K562 (cell line): ENCODE data around the gene L3HYPDH. TPM values are rescaled to one million over a fixed set of nuclear protein-coding genes. Genes with fewer than 3 reads are reported as not detected.

Experiments
- ATAC-seq: fragments of 200-7000 bp; cut with Tn5 transposase; 3 replicates; pipeline ENCODE4 v1.9.1; 2020; ENCODE audit warnings: moderate library complexity
- BruUV-seq: library from RNA; stranded (reverse); fragments of 400-500 nt; replicated peaks from 2 replicates; lab custom pipeline; 2021; lab: Mats Ljungman, UMichigan
- CTCF ChIA-PET: fragments of 300-600 bp; formaldehyde crosslinking; extraction: SDS; loops from one replicate; lab custom pipeline; 2021; ENCODE audit warnings: low intra/inter-chr PET ratio; lab: Yijun Ruan, JAX
- POLR2A ChIA-PET: fragments of 300-600, 350-650 bp; sonication (Branson Sonifier 250); formaldehyde crosslinking; extraction: SDS; loops from one replicate; lab custom pipeline; 2021; ENCODE audit warnings: antibody characterized with exemption, inconsistent platforms; lab: Yijun Ruan, JAX
- DNase-seq, 4 experiments: peaks; one replicate each; pipeline versions ENCODE4 v3.0.0 to v3.0.0-alpha.2; 2011 to 2018; ENCODE audit warnings: low spot score in 3 of 4, mixed read lengths in 3 of 4; ENCODE audit errors: extremely low read depth in 1 of 4
- FAIRE-seq: peaks from 2 replicates; lab custom pipeline; 2011; peaks lifted over from hg19 to GRCh38; lab: Jason Lieb, UNC
- H2AFZ ChIP-seq: 2 replicates; pipeline ENCODE4 v1.6.0; 2011; ENCODE audit warnings: low read depth, low read length, control low read depth, inconsistent platforms
- H3K27ac ChIP-seq: fragments of 200-600 bp; 3 replicates; pipeline ENCODE4 v1.8.0; 2011; ENCODE audit warnings: low read depth, mild to moderate bottlenecking, control low read depth, inconsistent platforms, low read length, moderate library complexity, mixed read lengths; ENCODE audit errors: extremely low read depth
- H3K27me3 ChIP-seq, 2 experiments: fragments of 300-600 bp in 1 of 2; 2 replicates in 1 of 2; 3 replicates in 1 of 2; pipeline versions ENCODE4 v1.6.0 to v1.8.0; 2011; ENCODE audit warnings: inconsistent platforms in 2 of 2, low read length in 2 of 2, mild to moderate bottlenecking in 1 of 2, mixed read lengths in 1 of 2, moderate library complexity in 1 of 2; ENCODE audit not compliant: control insufficient read depth in 2 of 2, insufficient read depth in 2 of 2
- H3K36me3 ChIP-seq: fragments of 300-600 bp; 3 replicates; pipeline ENCODE4 v1.8.0; 2011; ENCODE audit warnings: mild to moderate bottlenecking, low read length, inconsistent platforms; ENCODE audit not compliant: control insufficient read depth, insufficient read depth
- H3K4me1 ChIP-seq, 2 experiments: fragments of 200-600 bp in 1 of 2; replicated peaks in 1 of 2; 2 replicates in 1 of 2; 3 replicates in 1 of 2; pipeline versions ENCODE4 v1.5.1 to v1.8.0; 2011; ENCODE audit warnings: inconsistent platforms in 2 of 2, low read length in 2 of 2, mild to moderate bottlenecking in 1 of 2, mixed read lengths in 1 of 2, moderate library complexity in 1 of 2; ENCODE audit not compliant: control insufficient read depth in 2 of 2, insufficient read depth in 2 of 2
- H3K4me2 ChIP-seq: 2 replicates; pipeline ENCODE4 v1.6.1; 2011; ENCODE audit warnings: low read length, control low read depth, inconsistent platforms, mixed read lengths; ENCODE audit not compliant: insufficient read depth
- H3K4me3 ChIP-seq: fragments of 200-600 bp; sonication (generic), shearing (Covaris generic); 2 replicates; pipeline ENCODE4 v1.5.1; 2016; ENCODE audit warnings: control low read depth, inconsistent platforms
- H3K79me2 ChIP-seq: fragments of 200-600 bp; 3 replicates; pipeline ENCODE4 v1.8.0; 2011; ENCODE audit warnings: low read length, inconsistent platforms; ENCODE audit not compliant: control insufficient read depth, insufficient read depth
- H3K9ac ChIP-seq, 2 experiments: 2 replicates each; pipeline versions ENCODE4 v1.6.0 to v1.6.1; 2011; ENCODE audit warnings: low read depth in 2 of 2, low read length in 2 of 2, control low read depth in 1 of 2, inconsistent platforms in 1 of 2, mild to moderate bottlenecking in 1 of 2, mixed read lengths in 1 of 2; ENCODE audit not compliant: insufficient read depth in 1 of 2
- H3K9me1 ChIP-seq: one replicate; pipeline ENCODE4 v1.6.0; 2011; ENCODE audit warnings: inconsistent platforms, mild to moderate bottlenecking, low read length, moderate library complexity; ENCODE audit not compliant: control insufficient read depth, insufficient read depth
- H3K9me3 ChIP-seq: replicated peaks from 2 replicates; pipeline ENCODE4 v1.5.1; 2011; ENCODE audit warnings: low read depth, low read length, inconsistent platforms; ENCODE audit not compliant: control insufficient read depth, insufficient read depth
- H4K20me1 ChIP-seq: replicated peaks from 2 replicates; pipeline ENCODE4 v1.6.1; 2011; ENCODE audit warnings: low read length, inconsistent platforms, mixed read lengths; ENCODE audit not compliant: control insufficient read depth, insufficient read depth
- ELF1 ChIP-seq: fragments of 200-800 bp; sonication (Bioruptor generic); IDR thresholded peaks from 2 replicates; pipeline ENCODE4 v1.6.1; 2016; ENCODE audit warnings: missing genetic modification characterization, missing compliant biosample characterization
- FIP1L1 ChIP-seq: fragments of 200-400 bp; formaldehyde crosslinking; IDR thresholded peaks from 2 replicates; pipeline ENCODE4 v1.6.1; 2018; ENCODE audit warnings: mild to moderate bottlenecking, low read depth, low read length; ENCODE audit not compliant: poor library complexity, severe bottlenecking
- FOXK2 ChIP-seq, 2 experiments: fragments of 450-650 bp; IDR thresholded peaks in 1 of 2; conservative IDR thresholded peaks in 1 of 2; 2 replicates each; pipeline ENCODE4 v1.6.1; 2016; ENCODE audit warnings: low read depth in 2 of 2, mild to moderate bottlenecking in 1 of 2
- GABPA ChIP-seq: fragments of 200-800 bp; sonication (Bioruptor generic); conservative IDR thresholded peaks from 2 replicates; pipeline ENCODE4 v1.6.1; 2016; ENCODE audit warnings: low read depth, missing genetic modification characterization, missing compliant biosample characterization
- HBP1 ChIP-seq: fragments of 450-650 bp; formaldehyde crosslinking; IDR thresholded peaks from 2 replicates; pipeline ENCODE4 v1.4.0; 2022; ENCODE audit warnings: missing genetic modification characterization
- PHB2 ChIP-seq: fragments of 450-650 bp; IDR thresholded peaks from 2 replicates; pipeline ENCODE4 v1.6.1; 2017; ENCODE audit warnings: low read depth
- TFAM ChIP-seq: fragments of 250-450 bp; sonication (Bioruptor Pico); conservative IDR thresholded peaks from 2 replicates; pipeline ENCODE4 v1.5.0; 2021; ENCODE audit warnings: mild to moderate bottlenecking, moderate library complexity
- ZC3H11A ChIP-seq: IDR thresholded peaks from 2 replicates; pipeline ENCODE4 v1.6.1; 2012; ENCODE audit warnings: low read depth, low read length, improper control_type of control experiment
- ZNF316 ChIP-seq: fragments of 450-650 bp; IDR thresholded peaks from 2 replicates; pipeline ENCODE4 v1.6.1; 2016
- WGBS: fragments of 100-300 bp; shearing (Covaris generic); methylation state at CpG from one replicate; pipeline ENCODE4 v1.1.6; 2016; ENCODE audit warnings: low coverage, mixed read lengths; ENCODE audit not compliant: insufficient coverage; ENCODE audit errors: missing lambda C conversion rate; 5-methylcytosine and 5-hydroxymethylcytosine counted together
- in situ Hi-C: fragments of 300-500 bp; cut with MboI; formaldehyde crosslinking; loops from 4 replicates; pipeline ENCODE4 v1.15.0; 2018; ENCODE audit warnings: inconsistent platforms, mixed read lengths
- intact Hi-C: fragments of 100-400 bp; cut with micrococcal nuclease; formaldehyde crosslinking; loops from 2 replicates; pipeline ENCODE4 v1.14.2; 2022
- polyA plus RNA-seq, 8 experiments: library from polyadenylated mRNA; depleted of rRNA in 4 of 8; stranded (reverse) in 5 of 8; unstranded in 3 of 8; fragments of >200 nt; fragmentation: Nextera tagmentation in 2 of 8; fragmentation: Illumina TruSeq in 1 of 8; extraction: Ambion mirVana in 2 of 8; extraction: Trizol in 1 of 8; gene quantifications; 2 replicates each; pipeline versions ENCODE4 v1.2.1 to v1.2.3, GENCODE V29; 2011 to 2014; ENCODE audit warnings: inconsistent platforms in 1 of 8, missing spikeins in 1 of 8
- total RNA-seq, 7 experiments: library from RNA; depleted of rRNA in 6 of 7; stranded (reverse); fragments of >200 nt in 6 of 7; fragmentation: Illumina TruSeq in 2 of 7; extraction: Trizol in 2 of 7; gene quantifications; 2 replicates each; pipeline versions ENCODE4 v1.2.1 to v1.2.3, GENCODE V29; 2011 to 2021; ENCODE audit warnings: low replicate concordance in 1 of 7
- TF ChIP-seq, protein P1 (sequence below): fragments of 250-450 bp; sonication (Bioruptor Pico); IDR thresholded peaks from 2 replicates; pipeline ENCODE4 v1.4.0; 2020
- TF ChIP-seq, protein P2 (sequence below), 2 experiments: fragments of 450-650 bp; formaldehyde crosslinking in 1 of 2; IDR thresholded peaks; 2 replicates each; pipeline versions ENCODE4 v1.4.0 to v1.6.1; 2014 to 2020; ENCODE audit warnings: mild to moderate bottlenecking in 2 of 2, borderline replicate concordance in 1 of 2, low read depth in 1 of 2

The L3HYPDH gene
- total and polyA plus RNA-seq, 9 of the 15 experiments (the other 6 are each of a cell fraction or from before 2014, with no cell fraction given) = 12.8 to 36.5 (median 19.3) TPM

- intact Hi-C loops = no loop called here
- no TSS peak for BruUV-seq
- no peak overlapping the region for H2AFZ ChIP-seq
- H3K9me3 ChIP-seq = no peaks in the 10 kb centered on the region
- no peaks in the 10 kb centered on the region for H3K27me3 ChIP-seq
- H4K20me1 ChIP-seq = no peaks in the 10 kb centered on the region
- no peak for ATAC-seq
- 0% methylated on average over 3 of the region's 3 CpGs for WGBS
- ChIA-PET CTCF (no interaction called here), POLR2A (no interaction called here)
- H3K4me3 ChIP-seq = no peak overlapping the region
- TF ChIP-seq ZNF316 (no peak), ELF1 (tag) (no peak), TFAM (no peak), FIP1L1 (no peak), HBP1 (CRISPR knock-in tag) (no peak), ZC3H11A (no peak), PHB2 (no peak), FOXK2 (conservative IDR thresholded peaks at IDR 0.05 in 1 of 2, IDR thresholded peaks at IDR 0.05 in 1 of 2; ENCODE audit: low read depth in 2 of 2) (no peak), GABPA (tag) (no peak)
- TF ChIP-seq, protein P1, sequence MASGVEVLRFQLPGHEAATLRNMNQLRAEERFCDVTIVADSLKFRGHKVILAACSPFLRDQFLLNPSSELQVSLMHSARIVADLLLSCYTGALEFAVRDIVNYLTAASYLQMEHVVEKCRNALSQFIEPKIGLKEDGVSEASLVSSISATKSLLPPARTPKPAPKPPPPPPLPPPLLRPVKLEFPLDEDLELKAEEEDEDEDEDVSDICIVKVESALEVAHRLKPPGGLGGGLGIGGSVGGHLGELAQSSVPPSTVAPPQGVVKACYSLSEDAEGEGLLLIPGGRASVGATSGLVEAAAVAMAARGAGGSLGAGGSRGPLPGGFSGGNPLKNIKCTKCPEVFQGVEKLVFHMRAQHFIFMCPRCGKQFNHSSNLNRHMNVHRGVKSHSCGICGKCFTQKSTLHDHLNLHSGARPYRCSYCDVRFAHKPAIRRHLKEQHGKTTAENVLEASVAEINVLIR (CRISPR knock-in tag) = no peak
- TF ChIP-seq, protein P2, sequence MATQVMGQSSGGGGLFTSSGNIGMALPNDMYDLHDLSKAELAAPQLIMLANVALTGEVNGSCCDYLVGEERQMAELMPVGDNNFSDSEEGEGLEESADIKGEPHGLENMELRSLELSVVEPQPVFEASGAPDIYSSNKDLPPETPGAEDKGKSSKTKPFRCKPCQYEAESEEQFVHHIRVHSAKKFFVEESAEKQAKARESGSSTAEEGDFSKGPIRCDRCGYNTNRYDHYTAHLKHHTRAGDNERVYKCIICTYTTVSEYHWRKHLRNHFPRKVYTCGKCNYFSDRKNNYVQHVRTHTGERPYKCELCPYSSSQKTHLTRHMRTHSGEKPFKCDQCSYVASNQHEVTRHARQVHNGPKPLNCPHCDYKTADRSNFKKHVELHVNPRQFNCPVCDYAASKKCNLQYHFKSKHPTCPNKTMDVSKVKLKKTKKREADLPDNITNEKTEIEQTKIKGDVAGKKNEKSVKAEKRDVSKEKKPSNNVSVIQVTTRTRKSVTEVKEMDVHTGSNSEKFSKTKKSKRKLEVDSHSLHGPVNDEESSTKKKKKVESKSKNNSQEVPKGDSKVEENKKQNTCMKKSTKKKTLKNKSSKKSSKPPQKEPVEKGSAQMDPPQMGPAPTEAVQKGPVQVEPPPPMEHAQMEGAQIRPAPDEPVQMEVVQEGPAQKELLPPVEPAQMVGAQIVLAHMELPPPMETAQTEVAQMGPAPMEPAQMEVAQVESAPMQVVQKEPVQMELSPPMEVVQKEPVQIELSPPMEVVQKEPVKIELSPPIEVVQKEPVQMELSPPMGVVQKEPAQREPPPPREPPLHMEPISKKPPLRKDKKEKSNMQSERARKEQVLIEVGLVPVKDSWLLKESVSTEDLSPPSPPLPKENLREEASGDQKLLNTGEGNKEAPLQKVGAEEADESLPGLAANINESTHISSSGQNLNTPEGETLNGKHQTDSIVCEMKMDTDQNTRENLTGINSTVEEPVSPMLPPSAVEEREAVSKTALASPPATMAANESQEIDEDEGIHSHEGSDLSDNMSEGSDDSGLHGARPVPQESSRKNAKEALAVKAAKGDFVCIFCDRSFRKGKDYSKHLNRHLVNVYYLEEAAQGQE (IDR thresholded peaks at IDR 0.05; ENCODE audit: borderline replicate concordance) = no peak
- TF ChIP-seq, protein P2 (CRISPR knock-in tag; IDR thresholded peaks at IDR 0.05; ENCODE audit: low read depth) = no peak
- no peaks in the 10 kb centered on the region for H3K4me1 ChIP-seq
- H3K27ac ChIP-seq = no peak overlapping the region
- in situ Hi-C loops = no loop called here
- H3K79me2 ChIP-seq = no peaks in the 10 kb centered on the region
- H3K4me2 ChIP-seq = no peak overlapping the region
- no peak for FAIRE-seq
- no peak overlapping the region for H3K9ac ChIP-seq
- DNase-seq = no peak
- no peaks in the 10 kb centered on the region for H3K9me1 ChIP-seq
- no peaks in the 10 kb centered on the region for H3K36me3 ChIP-seq
Observed at GRCh38 chr14:59510966-59511365, 26.8 kb upstream of the L3HYPDH start.
